C4-2B (cell line): Measurements from ENCODE around the gene PPTC7.

Experiments used
- H3K27ac ChIP-seq: fragments of 450-650 bp; 2 replicates; pipeline ENCODE4 v1.5.1; 2017
- ZFX ChIP-seq: fragments of 450-650 bp; IDR thresholded peaks from 2 replicates; pipeline ENCODE4 v1.6.1; 2017
- TF ChIP-seq, protein P1 (sequence below): fragments of 450-650 bp; conservative IDR thresholded peaks from 2 replicates; pipeline ENCODE4 v1.5.1; 2017; ENCODE audit warnings: mild to moderate bottlenecking

The PPTC7 gene

DNA sequence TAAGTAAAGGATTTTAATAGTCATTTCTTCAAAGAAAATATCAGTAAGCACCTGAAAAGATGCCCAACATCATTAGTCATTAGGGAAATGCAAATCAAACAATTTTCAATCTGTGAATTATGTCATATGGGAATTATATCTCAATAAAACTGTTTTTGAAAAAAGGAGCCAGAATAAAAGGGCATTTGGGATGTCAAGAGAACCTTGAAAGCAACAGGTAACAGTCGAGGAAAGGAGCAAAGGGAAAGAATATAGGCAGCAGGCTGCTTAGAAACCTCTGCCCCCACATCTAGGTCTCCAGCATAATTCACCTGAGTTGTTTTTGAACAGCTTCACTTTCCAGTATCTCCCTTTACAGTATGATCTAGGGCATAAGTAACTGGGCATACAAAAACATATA, 68.8 kb downstream of the PPTC7 start:
- H3K27ac ChIP-seq, result no peak overlapping the region

DNA sequence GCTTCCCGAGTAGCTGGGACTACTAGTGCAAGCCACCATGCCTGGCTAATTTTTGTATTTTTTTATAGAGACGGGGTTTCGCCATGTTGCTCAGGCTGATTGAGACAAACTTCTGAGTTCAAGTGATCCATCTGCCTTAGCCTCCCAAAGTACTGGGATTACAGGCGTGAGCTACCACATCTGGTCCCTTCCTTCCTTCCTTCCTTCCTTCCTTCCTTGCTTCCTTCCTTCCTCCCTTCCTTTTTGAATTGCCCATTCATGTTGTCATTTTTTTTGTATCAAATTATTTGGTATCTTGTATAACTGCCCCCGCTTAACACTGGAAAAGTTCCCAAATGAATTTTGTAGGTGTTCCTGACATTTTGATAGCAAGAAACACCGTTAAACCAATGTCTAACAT, 69.3 kb downstream of the PPTC7 start:
- no peak overlapping the region for H3K27ac ChIP-seq
- TF ChIP-seq ZFX, result no peak
- TF ChIP-seq, protein P1, sequence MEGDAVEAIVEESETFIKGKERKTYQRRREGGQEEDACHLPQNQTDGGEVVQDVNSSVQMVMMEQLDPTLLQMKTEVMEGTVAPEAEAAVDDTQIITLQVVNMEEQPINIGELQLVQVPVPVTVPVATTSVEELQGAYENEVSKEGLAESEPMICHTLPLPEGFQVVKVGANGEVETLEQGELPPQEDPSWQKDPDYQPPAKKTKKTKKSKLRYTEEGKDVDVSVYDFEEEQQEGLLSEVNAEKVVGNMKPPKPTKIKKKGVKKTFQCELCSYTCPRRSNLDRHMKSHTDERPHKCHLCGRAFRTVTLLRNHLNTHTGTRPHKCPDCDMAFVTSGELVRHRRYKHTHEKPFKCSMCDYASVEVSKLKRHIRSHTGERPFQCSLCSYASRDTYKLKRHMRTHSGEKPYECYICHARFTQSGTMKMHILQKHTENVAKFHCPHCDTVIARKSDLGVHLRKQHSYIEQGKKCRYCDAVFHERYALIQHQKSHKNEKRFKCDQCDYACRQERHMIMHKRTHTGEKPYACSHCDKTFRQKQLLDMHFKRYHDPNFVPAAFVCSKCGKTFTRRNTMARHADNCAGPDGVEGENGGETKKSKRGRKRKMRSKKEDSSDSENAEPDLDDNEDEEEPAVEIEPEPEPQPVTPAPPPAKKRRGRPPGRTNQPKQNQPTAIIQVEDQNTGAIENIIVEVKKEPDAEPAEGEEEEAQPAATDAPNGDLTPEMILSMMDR, result no peak

More for the DNA sequence above, 68.8 kb downstream of the PPTC7 start:
- TF ChIP-seq, protein P1, result no peak
- TF ChIP-seq ZFX, result no peak

DNA sequence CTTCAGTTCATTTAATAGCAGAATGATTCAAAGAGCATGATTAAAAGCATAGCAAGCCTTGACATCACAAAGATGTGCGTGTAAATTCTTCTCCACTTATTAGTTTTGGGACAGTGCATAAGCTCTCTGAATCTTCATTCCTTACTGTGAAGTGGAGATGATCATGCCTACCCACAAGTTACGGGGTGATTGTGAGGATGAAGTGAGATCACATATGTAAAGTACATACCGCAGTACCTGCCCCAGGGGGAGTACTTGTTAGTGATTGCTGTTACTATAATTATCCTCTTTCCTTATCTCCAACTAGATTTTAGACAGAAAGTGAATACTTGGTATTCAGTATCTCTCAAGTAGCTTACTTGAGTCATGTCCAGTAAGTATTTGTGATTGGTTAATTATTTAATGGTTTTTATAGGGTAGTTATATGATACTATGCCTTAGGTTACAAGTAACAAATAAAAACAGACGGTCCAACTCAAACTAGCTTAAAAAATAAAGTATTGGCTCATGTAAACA, 75.0 kb downstream of the PPTC7 start:
- no peak for TF ChIP-seq ZFX
- TF ChIP-seq, protein P1, result no peak
- no peak overlapping the region for H3K27ac ChIP-seq

DNA sequence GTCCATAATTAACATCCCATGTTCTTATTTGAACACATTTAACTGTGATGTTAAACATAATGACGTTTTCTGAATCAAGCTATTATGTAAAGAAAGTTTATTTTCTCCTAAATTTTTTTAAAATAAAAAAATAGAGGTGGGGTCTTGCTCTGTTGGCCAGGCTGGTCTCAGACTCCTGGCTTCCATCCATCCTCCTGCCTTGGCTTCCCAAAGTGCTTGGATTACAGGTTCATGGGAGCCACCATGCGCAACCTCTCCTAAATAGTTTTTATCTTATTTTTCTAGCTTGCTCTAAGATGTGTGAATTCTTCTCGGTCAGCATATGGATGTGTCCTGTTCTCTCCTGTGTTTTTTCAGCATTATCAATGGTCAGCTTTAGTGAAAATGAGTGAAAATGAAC, 77.8 kb downstream of the PPTC7 start:
- TF ChIP-seq, protein P1, result no peak
- no peak for TF ChIP-seq ZFX
- no peak overlapping the region for H3K27ac ChIP-seq

DNA sequence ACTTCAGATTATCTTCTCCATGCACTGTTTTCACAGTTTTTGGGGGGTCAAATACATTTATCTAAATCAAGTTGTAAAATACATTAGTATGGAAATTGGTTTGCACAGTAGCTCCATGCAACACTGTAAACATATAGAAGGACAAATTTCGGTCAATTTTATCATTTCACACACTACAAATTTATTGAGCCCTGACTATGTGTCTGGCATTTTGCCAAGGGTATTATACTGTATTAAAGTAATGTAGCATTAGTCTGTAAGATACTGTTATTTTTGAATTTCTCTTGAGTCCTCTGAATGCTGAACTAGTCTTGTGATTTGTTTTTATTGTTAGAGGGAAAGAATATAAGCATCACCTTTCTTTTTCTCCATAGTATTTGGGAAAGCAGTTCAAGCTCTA, 79.7 kb downstream of the PPTC7 start:
- TF ChIP-seq ZFX, result no peak
- TF ChIP-seq, protein P1, result no peak
- H3K27ac ChIP-seq, result no peak overlapping the region

DNA sequence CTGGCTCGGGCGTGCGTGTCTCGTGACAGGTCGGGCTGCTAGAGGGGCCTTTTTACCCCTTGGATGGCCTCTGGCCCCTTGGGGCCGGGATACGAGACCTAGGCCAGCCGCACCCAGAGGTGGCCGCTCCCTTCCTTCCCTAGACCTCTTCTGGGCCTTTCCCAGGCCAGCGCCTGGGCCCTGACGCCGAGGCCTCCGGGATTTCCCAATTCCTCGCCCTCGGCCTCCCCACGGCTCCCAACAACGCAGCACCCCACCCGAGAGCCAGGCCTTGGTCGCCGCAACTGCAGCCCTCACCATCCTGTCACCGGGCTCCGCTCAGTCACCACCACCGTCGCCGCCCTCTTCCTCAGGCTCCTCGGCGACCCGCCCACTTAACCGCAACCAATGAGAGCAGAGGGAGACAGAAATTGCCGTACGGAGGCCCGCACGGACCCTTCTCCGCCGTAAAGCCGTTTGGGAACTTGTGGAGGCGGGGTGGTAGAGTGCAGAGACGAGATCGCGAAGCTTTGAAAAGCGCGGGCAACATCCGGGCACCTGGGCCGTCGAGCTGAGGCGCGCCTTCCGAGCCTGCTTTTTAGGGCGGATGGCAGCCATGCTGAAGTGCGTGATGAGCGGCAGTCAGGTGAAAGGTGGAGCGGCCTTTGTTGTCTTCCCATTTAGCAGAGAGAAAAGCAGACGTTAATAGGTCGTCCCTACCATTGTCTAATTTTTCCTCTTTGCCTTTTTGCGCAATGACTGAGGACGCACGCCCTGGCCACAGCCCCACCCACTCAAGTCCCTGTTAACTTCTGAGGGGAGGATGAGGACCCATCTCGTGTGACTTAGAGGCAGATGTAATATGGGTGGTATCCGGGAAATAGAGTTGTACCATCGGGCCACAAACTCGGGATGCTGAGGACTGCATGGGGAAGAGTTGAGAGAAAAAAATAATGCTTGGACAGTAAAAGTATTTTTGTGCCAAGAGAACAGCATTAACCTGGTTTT, 81.1 kb downstream of the PPTC7 start, which contains the start of the genes RAD9B and VPS29:
TSS of gene RAD9B (plus strand) at position 580 of the 987 bp plus-strand sequence. CDS start at position 587, 7 bp downstream.
TSS of gene VPS29 (minus strand) at position 360 of the 987 bp plus-strand sequence. CDS start at position 300, 60 bp downstream.
- peak; percentile 91 for TF ChIP-seq ZFX
- TF ChIP-seq, protein P1, result no peak
- H3K27ac ChIP-seq, result peak within 1 kb of the TSS; percentile 80

DNA sequence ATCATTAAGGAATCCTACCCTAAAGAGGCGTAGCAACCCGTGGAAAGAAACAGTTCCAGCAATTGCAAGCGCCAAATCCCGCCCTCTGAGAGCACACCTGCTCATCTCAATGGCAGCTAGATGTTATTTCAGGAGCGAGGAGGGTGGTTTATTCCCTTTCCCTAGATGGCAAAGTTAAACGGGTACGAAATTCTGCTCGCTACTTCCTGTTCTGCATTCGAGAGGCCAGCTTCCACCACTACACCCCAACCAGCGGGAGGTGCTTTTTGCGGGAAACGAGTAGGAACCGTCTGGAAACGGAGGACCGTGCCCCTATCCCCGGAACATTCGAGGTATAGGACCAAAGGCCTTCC, 81.7 kb downstream of the PPTC7 start:
- H3K27ac ChIP-seq, result peak overlapping the region; percentile 80
- no peak for TF ChIP-seq ZFX
- TF ChIP-seq, protein P1, result no peak
